ENCODE results near the gene PCBD2.
"Not testable (repeated sequence)": the region's sequence is repeated elsewhere in the genome, so short reads cannot be mapped to it uniquely, and the experiment has no call there.

The PCBD2 gene

DNA sequence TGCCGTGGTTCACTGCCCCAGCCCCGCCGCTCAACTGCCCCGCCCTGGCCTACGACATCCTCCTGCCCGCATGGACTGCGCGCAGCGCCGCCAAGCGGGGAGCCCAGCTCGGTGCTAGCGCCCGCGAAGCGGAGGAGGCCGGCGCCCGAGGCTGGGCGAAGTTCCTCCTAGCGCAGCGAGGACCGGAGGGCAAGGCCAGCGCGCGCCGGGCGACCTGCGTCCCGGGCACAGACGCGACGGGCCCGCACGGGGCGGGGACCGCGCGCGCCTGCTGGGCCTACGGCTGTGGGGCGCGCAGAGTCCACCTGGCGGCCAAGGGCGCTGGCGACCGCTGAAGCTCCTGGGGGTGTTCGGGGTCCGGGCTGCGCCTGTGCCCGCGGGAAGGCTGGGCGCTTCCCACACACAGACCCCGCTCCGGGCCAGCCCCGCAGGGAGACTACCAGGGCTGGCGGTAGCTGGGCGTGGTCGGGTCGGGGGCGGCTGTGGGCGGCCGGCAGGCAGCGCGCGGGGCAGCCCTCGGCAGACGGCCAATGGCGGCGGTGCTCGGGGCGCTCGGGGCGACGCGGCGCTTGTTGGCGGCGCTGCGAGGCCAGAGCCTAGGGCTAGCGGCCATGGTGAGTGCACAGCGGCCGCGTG, at the start of gene PCBD2:
PCBD2 (plus strand) TSS at position 522 of the 636 bp plus-strand sequence; CDS start at position 531, 9 bp downstream.
- H3K4me3 ChIP-seq (ENCODE audit: low read depth, low read length) = peak within 1 kb of the TSS; percentile 74
- TF ChIP-seq, protein P1, sequence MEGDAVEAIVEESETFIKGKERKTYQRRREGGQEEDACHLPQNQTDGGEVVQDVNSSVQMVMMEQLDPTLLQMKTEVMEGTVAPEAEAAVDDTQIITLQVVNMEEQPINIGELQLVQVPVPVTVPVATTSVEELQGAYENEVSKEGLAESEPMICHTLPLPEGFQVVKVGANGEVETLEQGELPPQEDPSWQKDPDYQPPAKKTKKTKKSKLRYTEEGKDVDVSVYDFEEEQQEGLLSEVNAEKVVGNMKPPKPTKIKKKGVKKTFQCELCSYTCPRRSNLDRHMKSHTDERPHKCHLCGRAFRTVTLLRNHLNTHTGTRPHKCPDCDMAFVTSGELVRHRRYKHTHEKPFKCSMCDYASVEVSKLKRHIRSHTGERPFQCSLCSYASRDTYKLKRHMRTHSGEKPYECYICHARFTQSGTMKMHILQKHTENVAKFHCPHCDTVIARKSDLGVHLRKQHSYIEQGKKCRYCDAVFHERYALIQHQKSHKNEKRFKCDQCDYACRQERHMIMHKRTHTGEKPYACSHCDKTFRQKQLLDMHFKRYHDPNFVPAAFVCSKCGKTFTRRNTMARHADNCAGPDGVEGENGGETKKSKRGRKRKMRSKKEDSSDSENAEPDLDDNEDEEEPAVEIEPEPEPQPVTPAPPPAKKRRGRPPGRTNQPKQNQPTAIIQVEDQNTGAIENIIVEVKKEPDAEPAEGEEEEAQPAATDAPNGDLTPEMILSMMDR (IDR thresholded peaks at IDR 0.05; ENCODE audit: insufficient read depth, low read length, missing control alignments) = peak; percentile 97
- ChIA-PET CTCF (interaction anchor here (0.7 to 5.4 kb wide), 51 partner anchors 8 to 601 kb away, joined by 3 to 49 read pairs (median 4); partner anchors contain the start of genes C5orf24, CAMLG, DDX46 and SAR1B), POLR2A (interaction anchor here (1.0 to 2.2 kb wide), 6 partner anchors 30 to 274 kb away, joined by 3 to 8 read pairs (median 6); partner anchors contain the start of genes C5orf24, CAMLG and TXNDC15)
- DNase-seq (ENCODE audit: low read depth, low spot score) = peak; percentile 21

DNA sequence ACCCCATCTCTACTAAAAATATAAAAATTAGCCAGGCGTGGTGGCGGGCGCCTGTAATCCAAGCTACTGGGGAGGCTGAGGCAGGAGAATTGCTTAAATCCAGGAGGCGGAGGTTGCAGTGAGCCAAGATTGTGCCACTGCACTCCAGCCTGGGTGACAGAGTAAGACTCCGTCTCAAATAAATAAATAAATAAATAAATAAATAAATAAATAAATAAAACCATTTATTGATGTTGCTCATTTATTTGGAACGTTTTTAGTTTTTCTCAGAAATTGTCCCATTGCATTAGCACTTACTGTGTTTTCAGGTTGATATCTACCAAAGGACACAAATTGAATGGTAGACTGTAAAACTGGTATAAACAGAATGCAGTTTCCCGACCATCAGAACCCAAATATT, 48.5 kb upstream of the PCBD2 start:
- CTCF ChIA-PET = interaction anchor here (0.6 kb wide), 1 partner anchor 50 kb away, joined by 3 read pairs; no protein-coding TSS in a partner anchor
- POLR2A ChIA-PET; DNase-seq (ENCODE audit: low read depth, low spot score); H3K4me3 ChIP-seq (ENCODE audit: low read depth, low read length): not testable (repeated sequence)

DNA sequence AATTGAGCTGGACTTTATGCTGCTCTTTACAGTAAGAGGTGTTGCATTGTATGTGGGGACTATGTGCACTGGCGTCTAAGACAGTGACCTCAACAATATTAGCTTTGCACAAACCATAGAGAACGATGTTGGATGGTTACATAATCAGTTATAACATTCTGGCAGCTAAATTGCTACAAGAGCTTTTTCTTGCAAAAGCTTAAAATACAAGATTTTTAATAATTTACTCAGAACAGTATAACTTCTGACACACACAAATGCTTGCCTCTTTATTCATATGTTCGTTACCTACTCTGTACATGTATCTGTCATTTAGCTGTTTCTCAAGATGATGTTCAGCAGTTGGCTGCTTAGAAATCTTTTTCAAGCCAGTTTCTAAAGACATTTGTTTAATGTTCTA, 47.5 kb upstream of the PCBD2 start:
- no peak overlapping the region for H3K4me3 ChIP-seq (ENCODE audit: low read depth, low read length)
- DNase-seq (ENCODE audit: low read depth, low spot score) = no peak
- TF ChIP-seq, protein P1 (IDR thresholded peaks at IDR 0.05; ENCODE audit: insufficient read depth, low read length, missing control alignments) = no peak
- ChIA-PET CTCF (interaction anchor here (0.8 kb wide), 1 partner anchor 11 kb away, joined by 3 read pairs; no protein-coding TSS in a partner anchor), POLR2A (no interaction called here)

DNA sequence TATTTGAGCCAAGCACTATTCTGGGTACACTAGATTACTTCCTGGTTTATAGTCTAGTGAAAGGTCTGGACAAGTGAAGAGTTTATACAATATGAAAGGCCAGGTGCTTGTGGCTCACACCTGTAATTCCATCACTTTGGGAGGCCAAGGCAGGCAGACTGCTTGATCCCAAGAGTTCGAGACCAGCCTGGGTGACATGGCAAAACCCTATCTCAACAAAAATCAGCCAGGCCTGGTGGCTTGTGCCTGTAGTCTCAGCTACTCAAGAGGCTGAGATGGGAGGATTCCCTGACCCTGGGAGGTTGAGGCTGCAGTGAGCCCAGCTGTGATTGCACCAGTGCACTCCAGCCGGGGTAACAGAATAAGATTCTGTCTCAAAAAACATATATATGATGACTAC, 40.2 kb upstream of the PCBD2 start:
- TF ChIP-seq, protein P1 (IDR thresholded peaks at IDR 0.05; ENCODE audit: insufficient read depth, low read length, missing control alignments) = no peak
- DNase-seq (ENCODE audit: low read depth, low spot score) = no peak
- CTCF ChIA-PET = interaction anchor here (1.2 to 1.7 kb wide), 3 partner anchors 11 to 22 kb away, joined by 4 to 6 read pairs (median 5); no protein-coding TSS in a partner anchor
- no peak overlapping the region for H3K4me3 ChIP-seq (ENCODE audit: low read depth, low read length)
- POLR2A ChIA-PET = no interaction called here

DNA sequence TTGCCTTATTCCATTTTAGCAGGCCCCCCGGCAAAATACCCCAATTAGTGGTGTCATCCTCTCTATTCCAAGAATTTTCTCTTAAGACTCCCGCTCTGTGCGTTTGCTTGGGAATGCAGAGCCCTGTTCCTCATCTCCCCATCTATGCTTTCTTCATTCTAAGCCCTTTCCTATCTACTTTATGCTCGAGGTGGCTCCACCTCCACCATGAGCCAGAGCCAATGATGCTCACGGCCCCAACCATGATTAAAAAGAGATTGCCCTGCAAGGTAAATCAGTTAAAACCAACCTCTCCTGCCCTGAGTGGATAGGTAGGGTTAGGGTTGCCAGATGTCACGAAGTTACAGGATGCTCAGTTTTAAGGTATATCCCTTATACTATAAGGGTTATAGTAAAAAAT, 31.4 kb upstream of the PCBD2 start:
- no peak for DNase-seq (ENCODE audit: low read depth, low spot score)
- CTCF ChIA-PET = interaction anchor here (1.9 kb wide), 1 partner anchor 10 kb away, joined by 6 read pairs; no protein-coding TSS in a partner anchor
- TF ChIP-seq, protein P1 (IDR thresholded peaks at IDR 0.05; ENCODE audit: insufficient read depth, low read length, missing control alignments) = no peak
- POLR2A ChIA-PET = interaction anchor here (0.6 to 2.2 kb wide), 8 partner anchors 11 to 135 kb away, joined by 3 to 8 read pairs (median 4); partner anchors contain the start of genes C5orf24, CAMLG and PCBD2
- no peak overlapping the region for H3K4me3 ChIP-seq (ENCODE audit: low read depth, low read length)

DNA sequence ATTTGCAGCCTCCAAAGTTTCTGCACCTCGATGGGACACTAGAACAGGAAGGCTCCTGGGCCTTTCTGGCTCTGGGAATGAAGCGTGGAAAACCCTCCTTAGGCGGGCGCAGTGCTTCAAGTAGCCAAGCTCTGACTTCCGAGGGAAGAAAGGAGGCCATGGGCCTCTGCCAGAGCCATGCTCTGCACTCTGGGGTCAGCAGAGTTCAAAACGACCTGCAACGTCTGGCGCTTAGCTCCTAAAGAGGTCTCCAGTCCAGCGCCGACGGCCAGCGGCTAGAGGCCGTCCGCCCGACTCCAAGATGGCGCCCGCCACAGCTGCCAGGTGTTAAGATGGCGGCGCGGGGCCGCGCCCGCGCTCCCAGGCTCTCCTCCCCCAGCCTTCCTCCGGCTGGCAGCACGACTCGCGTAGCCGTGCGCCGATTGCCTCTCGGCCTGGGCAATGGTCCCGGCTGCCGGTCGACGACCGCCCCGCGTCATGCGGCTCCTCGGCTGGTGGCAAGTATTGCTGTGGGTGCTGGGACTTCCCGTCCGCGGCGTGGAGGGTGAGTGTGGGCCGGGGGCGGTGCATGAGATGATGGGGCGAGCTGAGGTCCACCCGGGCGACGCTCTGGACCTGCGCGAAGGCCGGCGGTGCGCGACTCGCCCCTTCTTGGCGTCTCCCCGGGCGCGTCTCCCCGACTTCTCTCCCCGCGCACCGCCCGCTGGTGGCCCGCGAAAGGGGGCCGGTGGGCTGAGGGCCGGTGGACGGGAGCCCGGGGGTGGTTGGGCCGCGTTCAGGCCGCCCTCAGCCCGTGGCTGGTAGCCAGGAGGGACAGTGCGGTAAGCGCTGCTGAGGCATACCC, 30.7 kb upstream of the PCBD2 start, which contains the start of gene TXNDC15:
TXNDC15 (plus strand) TSS at position 385 of the 844 bp plus-strand sequence; CDS start at position 442, 57 bp downstream.
- CTCF ChIA-PET = interaction anchor here (1.9 kb wide), 1 partner anchor 10 kb away, joined by 6 read pairs; no protein-coding TSS in a partner anchor
- POLR2A ChIA-PET = interaction anchor here (0.6 to 2.2 kb wide), 9 partner anchors 11 to 136 kb away, joined by 3 to 8 read pairs (median 4); partner anchors contain the start of genes C5orf24, CAMLG and PCBD2
- DNase-seq (ENCODE audit: low read depth, low spot score) = peak; percentile 31
- peak within 1 kb of the TSS; percentile 93 for H3K4me3 ChIP-seq (ENCODE audit: low read depth, low read length)
- TF ChIP-seq, protein P1 (IDR thresholded peaks at IDR 0.05; ENCODE audit: insufficient read depth, low read length, missing control alignments) = no peak
